GM12892 (cell line): ENCODE data around the gene WDR18.
A peak's percentile ranks its signal among the peaks of the same experiment; 100 is the strongest.

Source experiments
- DNase-seq: peaks from one replicate; pipeline ENCODE4 v3.0.0; 2011; ENCODE audit not compliant: insufficient read length
- FAIRE-seq: peaks from 2 replicates; lab custom pipeline; 2011; peaks lifted over from hg19 to GRCh38; lab: Jason Lieb, UNC
- POLR2A ChIP-seq: IDR thresholded peaks from 2 replicates; pipeline ENCODE4 v1.6.1; 2011; ENCODE audit warnings: low read depth, low read length, control low read depth
- POLR2AphosphoS5 ChIP-seq: IDR thresholded peaks from 2 replicates; pipeline ENCODE4 v1.6.1; 2011; ENCODE audit warnings: low read depth, low read length, control low read depth
- TAF1 ChIP-seq: IDR thresholded peaks from 2 replicates; pipeline ENCODE4 v1.6.1; 2011; ENCODE audit warnings: low read depth, mild to moderate bottlenecking, control low read depth, low read length, borderline replicate concordance

The WDR18 gene

DNA sequence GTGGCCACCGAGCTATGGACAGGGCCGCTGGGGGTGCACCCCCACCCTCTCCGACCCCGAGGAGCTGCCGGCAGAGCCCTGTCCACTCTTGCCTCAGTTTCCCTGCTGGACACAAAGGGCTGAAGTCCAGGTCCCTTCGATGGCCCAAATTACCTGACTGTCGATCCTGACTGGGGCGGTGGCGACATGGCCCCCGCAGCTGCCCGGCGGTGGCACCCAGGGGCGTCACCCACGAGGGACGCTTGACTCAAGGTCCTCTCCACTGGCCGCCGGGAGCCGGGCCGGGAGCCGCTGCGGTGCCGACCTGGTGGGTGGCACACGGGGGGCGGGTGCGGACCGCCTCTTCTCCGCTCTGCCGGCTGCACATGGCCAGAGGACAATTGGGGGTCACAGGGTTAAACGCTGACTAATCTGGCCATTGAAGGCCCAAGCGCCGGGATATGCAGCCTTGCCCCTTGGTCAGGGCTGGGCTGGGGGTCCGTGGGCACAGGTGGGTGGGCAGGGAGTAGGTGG lies 42.0 kb upstream of the WDR18 start:
- DNase-seq: no peak
- FAIRE-seq: no peak
- TF ChIP-seq POLR2A (no peak), POLR2AphosphoS5 (no peak), TAF1 (no peak)

DNA sequence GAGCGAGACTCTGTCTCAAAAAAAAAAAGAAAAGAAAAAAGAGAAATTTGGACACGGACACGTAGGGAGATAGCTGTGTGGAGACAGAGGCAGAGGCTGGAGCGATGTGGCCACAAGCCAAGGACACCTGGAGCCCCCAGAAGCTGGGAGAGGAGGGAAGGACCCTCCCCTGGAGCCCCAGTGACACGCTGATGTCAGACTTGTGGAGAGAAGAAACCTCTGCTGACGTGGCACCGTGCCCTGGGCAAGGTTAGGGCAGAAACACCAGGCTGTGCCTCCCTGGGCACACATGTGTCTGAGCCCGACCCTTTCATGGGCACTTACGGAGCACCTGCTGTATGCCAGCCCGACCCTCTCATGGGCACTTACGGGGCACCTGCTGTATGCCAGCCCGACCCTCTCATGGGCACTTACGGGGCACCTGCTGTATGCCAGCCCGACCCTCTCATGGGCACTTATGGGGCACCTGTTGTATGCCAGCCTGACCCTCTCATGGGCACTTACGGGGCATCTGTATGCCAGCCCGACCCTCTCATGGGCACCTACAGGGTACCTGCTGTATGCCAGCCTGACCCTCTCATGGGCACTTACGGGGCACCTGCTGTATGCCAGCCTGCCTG lies 40.5 kb upstream of the WDR18 start:
- DNase-seq: no peak
- TF ChIP-seq POLR2AphosphoS5 (no peak), POLR2A (no peak), TAF1 (no peak)
- no peak for FAIRE-seq

GRCh38 chr19:944171-944567 lies 40.0 kb upstream of the WDR18 start:
- DNase-seq (no peak), FAIRE-seq (no peak)
- no peak for TF ChIP-seq POLR2AphosphoS5
- TF ChIP-seq POLR2A: no peak
- no peak for TF ChIP-seq TAF1

DNA sequence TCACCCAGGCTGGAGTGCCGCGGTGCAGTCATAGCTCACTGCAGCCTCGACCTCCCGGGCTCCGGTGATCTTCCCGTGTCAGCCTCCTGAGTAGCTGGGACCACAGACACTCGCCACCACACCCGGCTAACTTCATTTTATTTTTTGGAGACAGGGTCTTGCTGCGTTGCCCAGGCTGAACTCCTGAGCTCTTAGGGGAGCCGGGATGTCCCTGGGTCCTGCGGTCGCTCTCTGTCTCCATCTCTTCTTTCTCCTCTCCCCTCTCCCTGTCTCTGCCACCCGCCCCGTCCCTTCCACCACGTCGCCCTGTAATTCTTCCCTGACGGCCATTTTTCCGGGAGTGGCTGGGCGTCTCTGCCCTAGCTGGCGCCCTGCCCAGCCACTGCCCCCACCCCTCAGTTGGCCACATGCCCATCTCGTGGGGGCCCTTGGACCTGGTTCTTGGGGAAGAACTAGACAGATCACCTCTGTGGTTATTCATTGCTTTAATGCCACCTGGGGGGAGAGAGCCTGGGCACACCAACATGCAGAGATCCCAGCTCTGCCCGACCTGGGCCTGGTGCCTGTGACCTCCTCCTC lies 39.4 kb upstream of the WDR18 start:
- FAIRE-seq (no peak), DNase-seq (no peak)
- TF ChIP-seq TAF1 (no peak), POLR2AphosphoS5 (no peak), POLR2A (no peak)

- TF ChIP-seq TAF1 (no peak), POLR2A (0 out of 2 replicates have a peak, but pooled peaks have one; percentile 11)
- DNase-seq (no peak), FAIRE-seq (no peak)
Observed at GRCh38 chr19:945401-946252, 38.5 kb upstream of the WDR18 start.

DNA sequence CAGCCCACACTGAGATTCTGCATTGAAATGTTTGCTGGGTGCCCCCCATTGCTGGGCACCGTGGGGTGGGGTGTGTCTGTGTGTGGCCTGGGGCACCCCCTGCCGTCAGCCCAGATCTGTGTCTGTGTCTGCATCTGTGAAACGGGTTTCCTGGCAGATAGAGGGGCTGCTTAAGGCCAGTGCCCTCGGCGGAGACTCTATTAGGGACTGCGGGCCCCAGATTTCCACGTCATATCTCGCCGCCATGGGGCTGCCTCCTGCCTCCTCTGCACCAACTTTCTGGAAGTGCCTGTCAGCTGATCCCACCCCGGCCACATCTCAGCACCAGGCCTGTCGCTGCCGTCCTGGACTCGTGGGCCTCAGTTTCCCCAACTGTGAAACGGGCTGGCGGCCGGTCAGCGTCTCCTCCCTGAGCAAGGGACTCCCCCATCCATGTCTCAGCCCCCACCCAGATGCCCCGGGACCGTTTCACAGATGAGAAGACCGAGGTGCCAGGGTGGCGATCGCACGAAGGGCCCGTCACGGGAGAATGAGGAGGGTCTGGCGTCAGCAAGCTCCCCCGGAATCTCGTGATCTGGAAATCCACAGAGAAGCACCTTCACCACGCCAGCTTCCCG lies 36.9 kb upstream of the WDR18 start:
- DNase-seq (no peak), FAIRE-seq (no peak)
- TF ChIP-seq TAF1: 0 out of 2 replicates have a peak, but pooled peaks have one; percentile 32
- TF ChIP-seq POLR2A: peak; percentile 6; the same call in 1 of the 2 replicates
- no peak for TF ChIP-seq POLR2AphosphoS5

- FAIRE-seq (peak; percentile 96), DNase-seq (peak; percentile 94)
- TF ChIP-seq POLR2A: no peak
- 0 out of 2 replicates have a peak, but pooled peaks have one; percentile 33 for TF ChIP-seq TAF1
- TF ChIP-seq POLR2AphosphoS5: peak; percentile 63; the same call in 1 of the 2 replicates
Observed at GRCh38 chr19:947707-948539, 36.2 kb upstream of the WDR18 start.

DNA sequence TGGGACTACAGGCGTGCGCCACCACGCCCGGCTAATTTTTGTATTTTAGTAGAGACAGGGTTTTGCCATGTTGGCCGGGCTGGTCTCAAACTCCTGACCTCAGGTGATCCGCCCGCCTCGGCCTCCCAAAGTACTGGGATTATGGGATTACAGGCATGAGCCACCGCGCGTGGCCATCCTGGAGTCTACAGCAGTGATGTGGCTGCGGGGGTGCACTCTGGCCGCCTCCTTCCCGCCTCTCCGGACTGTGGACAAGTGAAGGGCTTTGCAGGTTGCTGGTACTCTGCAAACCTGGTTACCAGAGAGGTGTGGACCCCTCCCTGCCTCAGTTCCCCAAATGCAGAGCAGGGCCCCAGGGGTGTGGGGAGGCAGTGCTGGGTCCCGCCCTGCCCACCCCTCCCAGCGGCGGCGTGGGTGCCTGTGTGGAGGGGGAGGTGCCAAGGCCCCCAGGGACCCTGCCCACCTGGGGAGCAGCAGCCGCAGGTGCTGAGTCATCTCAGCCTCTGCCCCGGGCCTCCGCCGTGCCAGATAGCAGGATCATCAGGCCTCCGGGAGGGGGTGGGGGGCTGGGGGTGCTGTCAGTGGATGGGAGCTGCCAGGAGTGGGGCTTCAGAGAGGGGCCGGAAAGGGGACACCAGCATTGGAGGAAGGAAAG lies 35.2 kb upstream of the WDR18 start:
- DNase-seq (no peak), FAIRE-seq (peak; percentile 84)
- TF ChIP-seq POLR2AphosphoS5: no peak

- no peak for TF ChIP-seq POLR2AphosphoS5
- TF ChIP-seq POLR2A: no peak
- no peak for TF ChIP-seq TAF1
- FAIRE-seq: peak; percentile 62
- DNase-seq: no peak
Observed at GRCh38 chr19:950352-951066, 33.6 kb upstream of the WDR18 start.

DNA sequence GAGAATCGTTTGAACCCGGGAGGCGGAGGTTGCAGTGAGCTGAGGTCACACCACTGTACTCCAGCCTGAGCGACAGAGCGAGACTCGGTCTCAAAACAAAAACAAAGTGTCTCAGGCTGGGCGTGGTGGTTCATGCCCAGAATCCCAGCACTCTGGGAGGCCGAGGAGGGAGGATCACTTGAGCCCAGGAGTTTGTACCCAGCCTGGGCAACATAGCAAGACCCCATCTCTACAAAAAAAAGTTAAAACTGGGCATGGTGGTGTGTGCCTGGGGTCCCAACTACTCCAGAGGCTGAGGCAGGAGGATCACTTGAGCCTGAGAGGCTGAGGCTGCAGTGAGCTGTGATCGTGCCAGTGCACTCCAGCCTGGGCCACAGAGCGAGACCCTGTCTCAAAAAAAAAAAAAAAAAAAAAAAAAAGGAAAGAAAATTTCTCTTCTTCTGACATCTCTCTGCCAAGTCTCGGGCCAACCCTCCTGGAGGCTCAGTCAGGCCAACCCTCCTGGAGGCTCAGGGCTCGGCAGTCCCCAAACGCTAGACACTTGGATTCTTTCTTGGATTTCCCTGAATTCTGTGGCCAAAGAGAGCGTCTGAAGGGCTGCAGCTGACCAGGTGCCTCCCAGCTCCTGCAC lies 32.0 kb upstream of the WDR18 start:
- DNase-seq (no peak), FAIRE-seq (peak; percentile 60)
- TF ChIP-seq TAF1: no peak
- TF ChIP-seq POLR2AphosphoS5: no peak
- TF ChIP-seq POLR2A: no peak
